Measurements from ENCODE around the gene ANK2. TPM values are rescaled to one million over a fixed set of nuclear protein-coding genes. Genes with fewer than 3 reads are reported as not detected.

Gene ANK2
- total RNA-seq, 1 donor from 2014 or later: 6.5 TPM

- H3K4me3 ChIP-seq (ENCODE audit: low read depth, low read length): no peak overlapping the region
- DNase-seq (ENCODE audit: low read depth): no peak
- TF ChIP-seq CTCF (conservative IDR thresholded peaks at IDR 0.05; ENCODE audit: low read depth, low read length): no peak
These were observed 92.9 kb downstream of the ANK2 start for GRCh38 chr4:113142351-113142750.

- no peak for TF ChIP-seq CTCF (conservative IDR thresholded peaks at IDR 0.05; ENCODE audit: low read depth, low read length)
- no peak overlapping the region for H3K4me3 ChIP-seq (ENCODE audit: low read depth, low read length)
- DNase-seq (ENCODE audit: low read depth): no peak
These were observed 94.6 kb downstream of the ANK2 start for GRCh38 chr4:113144091-113144490.

DNA sequence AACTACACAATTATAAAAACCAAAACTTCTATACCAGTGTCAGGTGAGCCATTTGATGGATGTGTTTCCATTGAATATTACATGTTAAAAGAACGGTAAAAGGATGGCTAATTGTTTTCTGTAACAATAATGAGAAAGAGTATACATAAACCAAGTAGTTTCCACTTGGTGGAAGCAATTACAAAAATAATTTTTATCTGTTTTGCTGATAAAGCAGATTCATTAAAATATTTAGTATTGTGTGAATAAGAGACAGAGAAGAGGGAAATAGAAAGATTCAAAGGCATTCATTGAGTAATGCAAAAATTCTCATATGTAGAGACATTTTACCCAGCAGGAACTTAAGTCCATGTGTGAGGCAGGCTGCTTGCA, 95.7 kb downstream of the ANK2 start:
- H3K4me3 ChIP-seq (ENCODE audit: low read depth, low read length): no peak overlapping the region
- TF ChIP-seq CTCF (conservative IDR thresholded peaks at IDR 0.05; ENCODE audit: low read depth, low read length): no peak
- DNase-seq (ENCODE audit: low read depth): no peak

GRCh38 chr4:113145519-113146291, 96.3 kb downstream of the ANK2 start:
- peak overlapping the region; percentile 5 for H3K4me3 ChIP-seq (ENCODE audit: low read depth, low read length)
- DNase-seq (ENCODE audit: low read depth): no peak
- TF ChIP-seq CTCF (conservative IDR thresholded peaks at IDR 0.05; ENCODE audit: low read depth, low read length): no peak

DNA sequence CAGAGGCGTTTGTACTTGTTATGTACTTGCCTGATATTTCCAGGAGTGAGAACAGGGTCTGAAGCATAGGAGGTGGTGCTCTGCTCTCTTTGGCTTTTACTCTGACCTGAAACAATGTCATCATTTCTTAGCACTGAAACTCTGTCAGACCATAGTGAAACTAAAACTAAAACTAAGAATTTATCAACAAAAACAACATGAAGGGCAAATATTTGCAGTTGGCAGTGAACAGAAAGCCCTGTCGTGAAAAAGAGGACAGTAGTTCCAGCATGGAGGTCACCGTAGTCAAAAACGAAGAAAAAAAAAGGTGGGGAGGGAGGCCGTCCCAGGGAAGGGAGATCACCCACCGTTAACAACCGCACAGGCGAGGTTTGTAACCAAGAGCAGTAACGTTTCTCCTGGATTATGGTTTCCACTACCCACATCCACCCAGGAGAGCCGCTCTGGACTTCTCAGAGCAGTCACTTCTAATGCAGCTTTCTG, 97.5 kb downstream of the ANK2 start:
- H3K4me3 ChIP-seq (ENCODE audit: low read depth, low read length): peak overlapping the region; percentile 50
- TF ChIP-seq CTCF (conservative IDR thresholded peaks at IDR 0.05; ENCODE audit: low read depth, low read length): no peak
- no peak for DNase-seq (ENCODE audit: low read depth)

DNA sequence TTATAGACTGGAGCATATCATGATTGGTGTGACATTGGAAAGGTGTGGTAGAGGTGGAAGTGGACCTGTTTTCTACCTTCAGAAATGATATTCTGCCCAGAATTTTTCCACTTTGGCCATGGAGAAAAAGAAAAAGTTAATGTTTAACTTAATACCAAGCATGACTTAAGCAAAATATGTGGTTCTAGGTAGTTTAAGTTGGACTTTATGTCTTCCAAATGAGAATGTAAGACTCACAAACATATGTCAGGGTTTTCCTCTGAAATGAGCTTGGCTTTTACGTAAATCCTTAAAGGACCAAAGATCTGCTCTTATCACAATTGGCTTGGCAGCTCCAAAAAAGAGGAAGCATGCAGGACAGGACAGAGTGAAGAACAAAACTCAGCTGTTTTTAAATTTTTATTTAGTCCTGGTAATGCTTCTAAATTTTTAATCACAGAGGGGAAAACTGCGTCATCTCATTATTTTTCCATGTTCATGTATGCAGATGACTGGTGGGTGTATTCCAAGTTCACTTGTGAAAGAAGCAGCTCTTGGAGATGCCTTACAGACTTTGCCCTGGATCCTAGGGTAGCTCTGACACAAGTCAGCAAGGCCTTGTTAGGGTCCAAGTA, 98.2 kb downstream of the ANK2 start:
- TF ChIP-seq CTCF (conservative IDR thresholded peaks at IDR 0.05; ENCODE audit: low read depth, low read length): no peak
- DNase-seq (ENCODE audit: low read depth): no peak
- H3K4me3 ChIP-seq (ENCODE audit: low read depth, low read length): peak overlapping the region; percentile 50

Measured in epithelial cell of proximal tubule (primary cell).